ENCODE results near the gene LAPTM4A.
"Not testable (repeated sequence)": the region's sequence is repeated elsewhere in the genome, so short reads cannot be mapped to it uniquely, and the experiment has no call there.

DNA sequence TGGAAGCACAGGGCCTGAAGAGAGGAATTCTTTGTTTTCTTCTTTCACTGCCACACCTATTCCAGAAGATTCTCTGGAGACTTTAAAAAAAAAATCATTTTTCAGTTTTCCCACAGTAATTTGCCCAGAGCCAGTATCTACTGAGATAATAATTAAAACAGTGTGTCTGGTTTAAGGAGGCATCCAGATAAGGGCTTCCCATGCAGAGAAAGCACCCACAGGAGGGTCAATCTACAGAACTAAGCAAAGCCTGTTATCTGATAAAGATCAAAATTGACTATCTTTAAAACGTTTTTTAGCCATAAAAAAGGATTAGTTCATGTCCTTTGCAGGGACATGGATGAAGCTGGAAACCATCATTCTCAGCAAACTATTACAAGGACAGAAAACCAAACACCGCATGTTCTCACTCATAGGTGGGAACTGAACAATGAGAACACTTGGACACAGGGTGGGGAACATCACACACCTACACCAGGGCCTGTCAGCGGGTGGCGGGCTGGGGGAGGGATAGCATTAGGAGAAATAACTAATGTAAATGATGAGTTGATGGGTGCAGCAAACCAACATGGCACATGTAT, 5.6 kb downstream of the LAPTM4A start:
- not testable (repeated sequence) for TF ChIP-seq POLR2A (IDR thresholded peaks at IDR 0.05; ENCODE audit: low read depth, low read length); POLR2AphosphoS5 (IDR thresholded peaks at IDR 0.05; ENCODE audit: low read depth, low read length); TAF1 (IDR thresholded peaks at IDR 0.05; ENCODE audit: borderline replicate concordance, low read depth, low read length)
